GM19467 (cell line): ENCODE data around the gene PTPRE.
A peak's percentile ranks its signal among the peaks of the same experiment; 100 is the strongest.

Experiments
- ATAC-seq: cut with Tn5 transposase; IDR thresholded peaks from one replicate; pipeline ENCODE4 v1.9.1; 2021; ENCODE audit warnings: mild to moderate bottlenecking, moderate library complexity; ENCODE audit not compliant: unreplicated experiment

The PTPRE gene

DNA sequence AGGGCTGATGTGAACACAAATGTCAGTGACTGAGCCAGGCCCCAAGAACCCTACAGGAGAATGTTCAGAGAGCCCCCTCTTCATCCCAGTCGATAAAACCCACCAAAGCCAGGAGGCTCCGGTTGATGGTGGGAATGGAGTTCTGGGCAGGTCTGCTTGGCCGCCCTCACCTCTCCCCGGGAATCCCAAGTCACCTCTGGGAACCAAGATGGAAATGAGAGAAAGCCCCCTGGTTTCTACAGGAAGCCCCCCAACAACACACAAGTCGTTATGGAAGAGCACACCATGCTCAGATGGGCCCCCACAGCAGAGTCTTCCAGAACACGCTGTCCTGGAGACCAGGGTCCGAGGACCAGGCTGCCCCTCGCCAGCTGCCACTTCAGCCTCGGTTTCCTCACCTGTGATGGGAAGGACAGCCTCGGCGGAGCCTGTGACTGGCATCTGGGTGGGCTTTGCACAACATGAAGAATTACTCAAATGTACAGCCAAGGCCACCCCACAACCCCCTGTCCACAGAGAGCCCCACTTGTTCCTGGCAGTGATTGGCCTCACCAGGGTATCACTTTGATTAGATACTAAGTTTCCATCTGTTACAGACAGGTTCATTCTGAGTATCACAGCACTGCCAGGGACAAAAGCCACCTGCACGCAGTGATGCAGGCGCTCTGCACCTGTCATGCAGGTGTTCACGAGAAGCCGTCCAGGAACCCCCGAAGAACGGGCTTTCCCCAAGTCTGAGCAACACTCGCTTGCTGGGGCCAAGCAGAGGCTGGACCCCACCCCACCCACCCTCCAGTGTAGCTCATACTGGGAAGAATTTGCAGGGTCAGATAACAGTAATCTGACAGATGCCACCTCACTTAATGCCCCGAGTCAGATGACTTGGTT lies 161.7 kb downstream of the PTPRE start:
- ATAC-seq = no peak

- ATAC-seq = peak; percentile 33
Measured at GRCh38 chr10:128069351-128070051, 162.6 kb downstream of the PTPRE start.

- ATAC-seq = no peak
Measured at GRCh38 chr10:128070161-128070560, 163.3 kb downstream of the PTPRE start.

- ATAC-seq = no peak
Measured at GRCh38 chr10:128070721-128071416, 164.0 kb downstream of the PTPRE start.

- no peak for ATAC-seq
Measured at GRCh38 chr10:128071417-128071782, 164.5 kb downstream of the PTPRE start.

- no peak for ATAC-seq
Measured at GRCh38 chr10:128072046-128072445, 165.1 kb downstream of the PTPRE start.

GRCh38 chr10:128072941-128073645 lies 166.2 kb downstream of the PTPRE start:
- ATAC-seq = no peak

- no peak for ATAC-seq
Measured at GRCh38 chr10:128073890-128074289, 167.0 kb downstream of the PTPRE start.

GRCh38 chr10:128074589-128074988 lies 167.7 kb downstream of the PTPRE start:
- no peak for ATAC-seq

DNA sequence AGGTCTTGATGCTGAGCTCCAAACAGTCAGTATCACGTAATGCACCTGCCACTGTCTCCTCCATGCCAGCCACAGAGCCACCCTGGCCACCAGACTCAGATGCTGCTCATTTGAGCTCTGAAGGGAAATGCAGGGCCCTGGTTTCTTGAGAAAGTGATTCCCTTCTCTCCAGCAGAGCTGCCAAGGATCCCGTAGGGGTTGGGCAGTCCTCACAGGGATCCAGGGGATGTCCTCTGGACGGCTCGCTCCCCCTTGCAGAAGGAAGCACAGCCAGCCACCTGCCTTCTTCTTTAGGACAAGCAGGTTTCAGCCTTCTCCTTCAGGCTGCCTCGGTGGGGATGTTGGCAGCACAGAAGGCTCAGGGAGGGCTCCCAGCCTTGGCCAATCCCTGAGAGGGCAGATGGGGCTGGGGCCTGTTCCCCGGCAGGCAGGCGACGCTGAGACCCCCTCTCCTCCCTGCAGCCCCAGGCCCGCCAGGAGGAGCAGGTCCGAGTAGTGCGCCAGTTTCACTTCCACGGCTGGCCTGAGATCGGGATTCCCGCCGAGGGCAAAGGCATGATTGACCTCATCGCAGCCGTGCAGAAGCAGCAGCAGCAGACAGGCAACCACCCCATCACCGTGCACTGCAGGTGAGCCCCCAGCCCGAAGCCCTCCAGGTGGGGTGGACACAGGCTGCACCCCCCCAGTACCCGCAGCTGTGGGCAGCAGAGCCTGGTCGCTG lies 170.4 kb downstream of the PTPRE start:
- no peak for ATAC-seq

- ATAC-seq = no peak
Measured at GRCh38 chr10:128078136-128078969, 171.4 kb downstream of the PTPRE start.

- no peak for ATAC-seq
Measured at GRCh38 chr10:128080231-128080630, 173.3 kb downstream of the PTPRE start.

- no peak for ATAC-seq
Measured at GRCh38 chr10:128080641-128081040, 173.7 kb downstream of the PTPRE start.

DNA sequence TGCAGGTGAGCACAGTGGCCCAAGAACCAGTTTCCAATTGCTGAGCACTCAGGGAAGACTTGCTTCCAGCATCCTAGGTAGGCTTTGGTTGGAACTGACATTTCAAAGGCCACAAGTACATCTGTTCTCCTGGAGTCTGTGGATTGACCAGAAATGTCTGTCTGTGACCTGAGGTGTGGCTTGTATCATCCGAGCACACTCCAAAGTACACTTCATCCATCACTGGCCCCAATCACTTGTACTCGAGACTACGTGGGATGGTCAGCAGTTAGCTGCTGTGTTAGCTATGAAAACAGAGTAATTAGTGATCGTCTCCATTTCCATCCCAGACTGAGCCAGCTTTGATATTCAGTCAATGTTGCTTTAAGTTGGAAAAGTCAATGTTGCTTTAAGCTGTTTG lies 174.3 kb downstream of the PTPRE start:
- ATAC-seq = no peak

- no peak for ATAC-seq
Measured at GRCh38 chr10:128081720-128082119, 174.8 kb downstream of the PTPRE start.

DNA sequence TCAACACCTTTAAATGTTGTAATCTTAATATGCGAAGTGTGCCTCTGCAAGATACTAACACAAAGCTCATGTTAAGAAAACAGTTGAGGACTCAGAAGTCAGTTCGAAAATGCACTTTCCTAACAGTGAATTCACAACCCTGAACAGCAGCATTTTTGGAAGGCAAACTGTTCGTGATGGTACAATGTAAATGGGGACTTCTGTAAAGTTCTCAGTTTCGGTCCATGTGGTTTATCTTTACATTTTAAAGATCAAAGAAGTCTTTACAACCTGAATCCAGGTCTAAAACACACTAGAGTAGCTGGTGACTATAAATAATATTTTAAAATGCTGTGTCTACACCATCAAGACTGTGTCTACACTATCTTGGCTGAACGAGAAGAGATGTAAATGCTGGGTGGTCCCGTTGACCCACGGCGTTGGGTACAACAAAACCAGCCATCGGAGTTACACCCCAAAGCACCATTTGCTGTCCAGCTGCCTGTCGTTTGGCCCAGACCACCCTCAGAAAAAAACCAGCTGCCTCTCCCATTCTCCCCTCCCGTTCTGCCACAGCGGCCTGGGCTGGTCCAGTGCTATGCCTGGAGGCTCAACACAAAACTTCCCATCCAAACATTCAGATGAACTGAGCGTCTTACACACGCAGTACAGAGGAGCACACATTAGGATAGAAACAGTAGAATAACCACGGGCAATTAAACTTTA lies 176.4 kb downstream of the PTPRE start:
- no peak for ATAC-seq

DNA sequence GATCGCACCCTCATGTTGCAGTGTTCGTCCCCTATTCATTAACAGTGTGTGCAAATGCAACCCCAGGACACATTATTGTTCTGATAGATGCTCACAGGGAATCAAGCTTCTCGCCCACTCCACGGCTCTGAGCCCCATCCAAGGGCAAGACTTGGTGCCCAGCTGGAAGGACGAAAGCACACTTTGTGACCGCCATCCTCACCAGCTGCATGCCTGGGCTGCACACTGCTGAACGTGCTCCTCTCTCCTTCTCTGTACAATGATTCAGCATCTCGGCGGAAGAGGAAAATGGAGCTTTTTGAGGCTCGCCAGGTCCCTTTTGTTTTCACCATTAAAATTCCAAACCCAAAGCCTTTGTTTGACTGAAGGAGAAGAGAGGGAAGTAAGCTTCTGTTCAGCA lies 177.5 kb downstream of the PTPRE start:
- no peak for ATAC-seq

GRCh38 chr10:128084991-128085390 lies 178.1 kb downstream of the PTPRE start:
- ATAC-seq = no peak
